HG02885 (cell line): ENCODE results near the gene ASL.
A peak's percentile ranks its signal among the peaks of the same experiment; 100 is the strongest.
"Not testable (repeated sequence)": the region's sequence is repeated elsewhere in the genome, so short reads cannot be mapped to it uniquely, and the experiment has no call there.

Experiments
- ATAC-seq: cut with Tn5 transposase; IDR thresholded peaks from one replicate; pipeline ENCODE4 v1.9.1; 2021; ENCODE audit warnings: mild to moderate bottlenecking; ENCODE audit not compliant: unreplicated experiment, poor library complexity

ASL gene

GRCh38 chr7:66075590-66076461 lies at the start of gene ASL:
Gene ASL (plus strand): TSS chr7:66075819. CDS start chr7:66076082, 263 bp downstream.
- ATAC-seq: peak; percentile 99

- not testable (repeated sequence) for ATAC-seq
Observed at GRCh38 chr7:66028342-66028741, 47.3 kb upstream of the ASL start.

- no peak for ATAC-seq
Observed at GRCh38 chr7:66033471-66034385, 41.9 kb upstream of the ASL start.

GRCh38 chr7:66034436-66035010 lies 41.1 kb upstream of the ASL start:
- not testable (repeated sequence) for ATAC-seq

- ATAC-seq: no peak
Observed at GRCh38 chr7:66036382-66036781, 39.2 kb upstream of the ASL start.

DNA sequence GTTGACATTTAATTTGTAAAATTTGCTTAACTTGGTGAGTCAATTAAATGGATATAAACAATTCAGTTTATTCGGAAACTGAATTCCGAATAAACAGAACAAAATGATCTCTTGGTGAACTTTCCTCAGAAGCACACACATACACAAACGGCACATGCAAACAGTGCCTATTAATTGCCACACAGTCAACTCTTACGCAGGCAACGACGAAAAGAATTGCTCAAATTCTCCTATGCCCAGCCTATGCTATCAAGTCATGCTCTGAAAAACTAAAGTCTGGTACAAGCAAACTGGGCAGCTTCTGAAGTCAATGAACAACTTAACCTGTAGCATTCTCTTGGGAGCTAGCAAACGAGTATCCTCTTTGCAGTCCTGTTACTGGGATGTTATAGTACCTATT lies 38.8 kb upstream of the ASL start:
- no peak for ATAC-seq

DNA sequence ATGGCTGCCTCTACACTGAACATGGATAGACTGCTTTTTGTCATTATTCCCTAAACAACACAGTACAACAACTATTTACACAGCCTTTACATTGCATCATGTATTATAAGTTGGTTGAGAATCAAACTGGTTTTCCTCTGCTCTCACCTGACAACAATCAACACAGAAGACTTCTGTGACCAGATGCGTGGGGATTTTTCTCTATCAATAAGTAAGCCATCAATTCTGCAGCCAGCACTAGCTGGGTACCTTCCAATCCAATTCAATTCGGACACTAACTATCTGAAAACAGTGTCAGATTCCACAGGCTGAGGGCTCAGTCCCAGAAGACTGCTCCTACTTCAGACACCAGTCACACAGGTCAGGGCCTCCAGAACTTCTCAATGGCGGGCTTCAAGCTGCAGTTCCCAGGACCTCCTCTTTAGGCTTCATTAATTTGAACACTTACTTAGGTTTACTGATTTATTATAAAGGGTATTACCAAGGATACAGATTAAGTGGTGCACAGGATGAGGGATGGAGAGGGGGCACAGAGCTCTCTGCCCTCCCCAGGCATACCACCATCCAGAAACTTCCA lies 36.4 kb upstream of the ASL start:
- no peak for ATAC-seq

- ATAC-seq: no peak
Observed at GRCh38 chr7:66043681-66044497, 31.7 kb upstream of the ASL start.

DNA sequence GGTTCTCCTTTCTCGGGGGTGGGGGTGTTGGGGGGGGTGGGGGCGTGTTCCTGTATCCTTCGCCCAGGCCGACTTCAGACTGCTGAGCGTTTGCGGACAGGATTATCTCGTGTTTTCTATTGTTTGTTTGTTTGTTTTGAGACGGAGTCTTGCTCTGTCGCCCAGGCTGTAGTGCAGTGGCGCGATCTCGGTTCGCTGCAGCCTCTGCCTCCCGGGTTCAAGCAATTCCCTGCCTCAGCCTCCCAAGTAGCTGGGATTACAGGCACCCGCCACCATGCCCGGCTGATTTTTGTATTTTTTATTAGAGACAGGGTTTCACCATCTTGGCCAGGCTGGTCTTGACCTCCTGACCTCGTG lies 31.1 kb upstream of the ASL start:
- ATAC-seq: not testable (repeated sequence)

- no peak for ATAC-seq
Observed at GRCh38 chr7:66047426-66047825, 28.2 kb upstream of the ASL start.

DNA sequence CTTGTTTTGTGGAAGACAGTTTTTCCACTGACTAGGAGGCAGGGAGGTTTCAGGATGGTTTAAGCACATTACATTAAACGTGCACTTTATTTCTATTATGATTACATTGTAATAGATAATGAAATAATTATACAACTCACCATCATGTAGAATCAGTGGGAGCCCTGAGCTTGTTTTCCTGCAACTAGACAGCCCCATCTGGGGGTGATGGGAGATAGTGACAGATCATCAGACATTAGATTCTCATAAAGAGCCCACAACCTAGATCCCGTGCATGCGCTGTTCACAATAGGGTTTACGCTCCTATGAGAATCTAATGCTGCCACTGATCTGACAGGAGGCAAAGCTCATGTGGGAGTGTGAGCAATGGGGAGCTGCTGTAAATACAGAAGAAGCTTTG lies 25.7 kb upstream of the ASL start:
- not testable (repeated sequence) for ATAC-seq

- ATAC-seq: no peak
Observed at GRCh38 chr7:66050337-66050957, 25.2 kb upstream of the ASL start.

DNA sequence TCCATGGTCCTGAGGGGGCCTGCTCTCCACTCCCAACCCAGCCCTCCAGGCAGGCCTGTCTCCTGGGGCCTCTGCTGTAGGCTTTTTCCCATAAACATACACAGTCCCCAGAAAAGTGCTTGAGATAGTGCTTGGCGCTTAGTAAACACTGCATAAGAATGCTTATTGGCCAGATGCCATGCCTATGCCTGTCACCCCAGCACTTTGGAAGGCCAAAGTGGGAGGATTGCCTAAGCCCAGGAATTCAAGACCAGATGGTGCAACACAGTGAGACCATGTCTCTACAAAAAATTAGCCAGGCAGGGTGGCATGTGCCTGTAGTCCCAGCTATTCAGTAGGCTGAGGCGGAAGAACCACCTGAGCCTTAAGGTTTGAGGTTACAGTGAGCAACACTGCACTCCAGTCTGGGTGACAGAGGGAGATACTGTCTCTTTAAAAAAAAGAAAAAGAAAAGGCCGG lies 24.6 kb upstream of the ASL start:
- ATAC-seq: no peak

- no peak for ATAC-seq
Observed at GRCh38 chr7:66052447-66052846, 23.2 kb upstream of the ASL start.

DNA sequence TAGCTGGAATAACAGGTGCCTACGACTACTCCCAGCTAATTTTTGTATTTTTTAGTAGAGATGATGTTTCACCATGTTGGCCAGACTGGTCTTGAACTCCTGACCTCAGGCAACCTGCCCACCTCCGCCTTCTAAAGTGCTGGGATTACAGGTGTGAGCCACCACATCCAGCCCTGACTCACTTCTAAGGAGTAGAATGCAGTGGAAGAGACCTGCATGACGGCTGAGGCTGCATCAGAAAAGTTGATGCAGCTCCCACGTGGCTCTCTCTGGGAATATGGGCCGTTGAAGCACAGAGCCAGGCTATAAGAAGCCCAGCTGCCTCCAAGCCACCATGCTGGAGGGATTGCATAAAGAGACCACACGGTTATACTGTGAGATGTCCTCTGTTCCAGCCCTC lies 21.6 kb upstream of the ASL start:
- no peak for ATAC-seq

- ATAC-seq: peak; percentile 67
Observed at GRCh38 chr7:66055321-66055956, 20.2 kb upstream of the ASL start.

DNA sequence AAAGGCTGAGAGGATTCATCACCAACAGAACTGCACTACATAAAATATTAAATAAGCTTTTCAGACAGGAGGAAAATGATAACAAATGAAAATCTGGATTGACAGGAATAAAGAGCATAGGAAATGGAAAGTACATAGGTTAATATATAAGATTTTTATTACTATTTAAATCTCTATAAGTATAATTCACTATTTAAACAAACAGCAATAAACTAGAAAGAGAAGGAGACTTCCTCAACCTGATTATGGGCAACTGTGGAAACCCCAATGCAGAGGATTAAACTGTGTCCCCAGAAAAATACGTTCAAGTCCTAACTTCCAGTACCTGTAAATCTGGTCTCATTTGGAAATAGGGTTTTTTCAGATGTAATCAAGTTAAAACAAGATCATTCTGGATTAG lies 14.8 kb upstream of the ASL start:
- ATAC-seq: no peak

DNA sequence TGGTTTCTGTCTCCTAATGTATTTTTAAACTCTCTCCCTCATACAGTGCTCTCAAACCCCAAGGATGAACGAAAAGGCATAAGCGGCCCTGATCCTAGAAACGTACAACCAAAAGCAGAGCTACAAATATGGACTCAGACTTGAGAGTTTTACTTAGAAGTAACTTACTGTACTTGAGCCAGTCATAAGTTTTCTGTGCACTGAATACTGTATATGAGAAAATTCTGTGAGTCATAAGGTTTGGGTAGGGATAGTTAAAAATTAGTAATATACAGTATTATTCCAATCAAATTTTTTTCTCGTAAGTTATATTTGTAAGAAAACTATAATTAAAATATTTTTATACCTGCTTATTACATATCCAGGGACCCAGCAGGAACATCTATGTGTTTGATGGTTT lies 5.9 kb upstream of the ASL start:
- ATAC-seq: no peak

- no peak for ATAC-seq
Observed at GRCh38 chr7:66070222-66070621, 5.4 kb upstream of the ASL start.
